ENCODE data around the gene LOC128125822.

Gene LOC128125822

DNA sequence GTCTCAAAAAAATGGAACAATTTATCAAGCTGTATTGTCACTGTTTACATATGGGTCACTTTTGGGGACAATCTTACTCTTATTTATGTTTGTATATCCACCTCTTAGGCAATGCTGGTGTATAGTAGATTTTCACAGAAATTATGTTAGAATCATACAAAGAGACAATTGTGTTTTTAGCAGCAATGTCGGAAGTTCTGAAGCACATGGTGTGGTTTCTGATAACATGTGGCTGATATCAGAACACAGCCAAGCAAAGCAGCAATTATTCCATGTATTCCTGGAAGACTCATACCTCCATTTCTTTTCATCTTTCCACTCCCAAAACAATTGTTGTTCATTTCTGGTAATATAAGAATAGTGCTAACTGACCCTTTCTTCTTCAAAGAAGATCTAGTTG lies 17.5 kb upstream of the LOC128125822 start:
- TF ChIP-seq, protein P1, sequence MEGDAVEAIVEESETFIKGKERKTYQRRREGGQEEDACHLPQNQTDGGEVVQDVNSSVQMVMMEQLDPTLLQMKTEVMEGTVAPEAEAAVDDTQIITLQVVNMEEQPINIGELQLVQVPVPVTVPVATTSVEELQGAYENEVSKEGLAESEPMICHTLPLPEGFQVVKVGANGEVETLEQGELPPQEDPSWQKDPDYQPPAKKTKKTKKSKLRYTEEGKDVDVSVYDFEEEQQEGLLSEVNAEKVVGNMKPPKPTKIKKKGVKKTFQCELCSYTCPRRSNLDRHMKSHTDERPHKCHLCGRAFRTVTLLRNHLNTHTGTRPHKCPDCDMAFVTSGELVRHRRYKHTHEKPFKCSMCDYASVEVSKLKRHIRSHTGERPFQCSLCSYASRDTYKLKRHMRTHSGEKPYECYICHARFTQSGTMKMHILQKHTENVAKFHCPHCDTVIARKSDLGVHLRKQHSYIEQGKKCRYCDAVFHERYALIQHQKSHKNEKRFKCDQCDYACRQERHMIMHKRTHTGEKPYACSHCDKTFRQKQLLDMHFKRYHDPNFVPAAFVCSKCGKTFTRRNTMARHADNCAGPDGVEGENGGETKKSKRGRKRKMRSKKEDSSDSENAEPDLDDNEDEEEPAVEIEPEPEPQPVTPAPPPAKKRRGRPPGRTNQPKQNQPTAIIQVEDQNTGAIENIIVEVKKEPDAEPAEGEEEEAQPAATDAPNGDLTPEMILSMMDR (IDR thresholded peaks at IDR 0.05; ENCODE audit: insufficient read depth, missing control alignments): no peak
- no peak for DNase-seq (ENCODE audit: insufficient read length, low spot score)
- no peak for FAIRE-seq

GRCh38 chr6:63556369-63556768 lies 15.9 kb upstream of the LOC128125822 start:
- no peak for FAIRE-seq

DNA sequence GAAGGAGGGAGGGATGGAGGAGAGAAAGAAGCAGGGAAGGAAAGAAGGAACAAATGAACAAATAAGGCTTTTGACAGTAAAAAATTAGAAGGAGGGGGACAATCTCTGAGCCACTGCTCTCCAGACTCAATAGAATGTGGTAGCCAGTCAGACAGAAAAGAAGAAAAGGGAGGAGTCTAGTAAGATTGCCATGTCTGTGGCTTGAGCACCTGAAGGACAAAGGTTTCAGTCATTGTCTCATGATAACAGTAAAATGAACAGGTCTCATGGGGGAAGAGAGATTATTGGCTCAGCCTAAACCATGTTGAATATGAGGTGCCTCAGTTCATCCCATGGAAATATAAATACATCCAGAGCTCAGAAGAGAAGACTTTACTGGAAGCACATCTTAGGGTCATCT lies 14.0 kb upstream of the LOC128125822 start:
- DNase-seq (ENCODE audit: insufficient read length, low spot score) (no peak), FAIRE-seq (no peak)
- TF ChIP-seq, protein P1 (IDR thresholded peaks at IDR 0.05; ENCODE audit: insufficient read depth, missing control alignments): no peak

More at GRCh38 chr6:63556369-63556768, 15.9 kb upstream of the LOC128125822 start:
- DNase-seq (ENCODE audit: insufficient read length, low spot score): no peak
- TF ChIP-seq, protein P1 (IDR thresholded peaks at IDR 0.05; ENCODE audit: insufficient read depth, missing control alignments): no peak

GRCh38 chr6:63560801-63561287 lies 11.4 kb upstream of the LOC128125822 start:
- no peak for DNase-seq (ENCODE audit: insufficient read length, low spot score)
- FAIRE-seq: no peak
- TF ChIP-seq, protein P1 (IDR thresholded peaks at IDR 0.05; ENCODE audit: insufficient read depth, missing control alignments): no peak

GRCh38 chr6:63561288-63561687 lies 11.0 kb upstream of the LOC128125822 start:
- DNase-seq (ENCODE audit: insufficient read length, low spot score): no peak
- TF ChIP-seq, protein P1 (IDR thresholded peaks at IDR 0.05; ENCODE audit: insufficient read depth, missing control alignments): no peak
- FAIRE-seq: no peak

GRCh38 chr6:63563235-63563634 lies 9.0 kb upstream of the LOC128125822 start:
- DNase-seq (ENCODE audit: insufficient read length, low spot score): no peak
- TF ChIP-seq, protein P1 (IDR thresholded peaks at IDR 0.05; ENCODE audit: insufficient read depth, missing control alignments): no peak
- no peak for FAIRE-seq

GRCh38 chr6:63565058-63565726 lies 7.1 kb upstream of the LOC128125822 start:
- TF ChIP-seq, protein P1 (IDR thresholded peaks at IDR 0.05; ENCODE audit: insufficient read depth, missing control alignments): no peak
- DNase-seq (ENCODE audit: insufficient read length, low spot score) (no peak), FAIRE-seq (no peak)

All from D721Med (cell line).